Measurements from ENCODE around the gene SLAMF6. TPM values are rescaled to one million over a fixed set of nuclear protein-coding genes. Genes with fewer than 3 reads are reported as not detected.
"Not testable (repeated sequence)": the region's sequence is repeated elsewhere in the genome, so short reads cannot be mapped to it uniquely, and the experiment has no call there.

SLAMF6 gene
- total RNA-seq, 2 donors from 2014 or later = 24.8 to 38.0 TPM

GRCh38 chr1:160539684-160539989 is 16.6 kb upstream of the SLAMF6 start:
- peaks cover 43% of the 10 kb centered on the region for H3K4me1 Mint-ChIP-seq
- DNase-seq = no peak

GRCh38 chr1:160538985-160539651 is 16.1 kb upstream of the SLAMF6 start:
- Mint-ChIP-seq H3K4me1 (peaks cover 42% of the 10 kb centered on the region), H3K4me3 (peak overlapping the region; percentile 80), H3K27me3 (no peaks in the 10 kb centered on the region), H3K27ac (peak overlapping the region; percentile 98), H3K36me3 (ENCODE audit: low read depth) (no peaks in the 10 kb centered on the region)
- ATAC-seq (no peak), DNase-seq (no peak)
- no peaks in the 10 kb centered on the region for H3K9me3 ChIP-seq (ENCODE audit: control insufficient read depth, low read length, poor library complexity, severe bottlenecking)

More at GRCh38 chr1:160539684-160539989, 16.6 kb upstream of the SLAMF6 start:
- no peaks in the 10 kb centered on the region for H3K9me3 ChIP-seq (ENCODE audit: control insufficient read depth, low read length, poor library complexity, severe bottlenecking)
- H3K36me3 Mint-ChIP-seq (ENCODE audit: low read depth) = no peaks in the 10 kb centered on the region
- peak overlapping the region; percentile 98 for H3K27ac Mint-ChIP-seq
- no peak for ATAC-seq
- H3K4me3 Mint-ChIP-seq = peak overlapping the region; percentile 80
- no peaks in the 10 kb centered on the region for H3K27me3 Mint-ChIP-seq

- Mint-ChIP-seq H3K4me1 (peaks cover 39% of the 10 kb centered on the region), H3K36me3 (ENCODE audit: low read depth) (no peaks in the 10 kb centered on the region), H3K4me3 (no peak overlapping the region), H3K27ac (peak overlapping the region; percentile 98), H3K27me3 (no peaks in the 10 kb centered on the region)
- ATAC-seq = no peak
- DNase-seq = no peak
- no peaks in the 10 kb centered on the region for H3K9me3 ChIP-seq (ENCODE audit: control insufficient read depth, low read length, poor library complexity, severe bottlenecking)
Measured at GRCh38 chr1:160537714-160538665, 14.9 kb upstream of the SLAMF6 start.

GRCh38 chr1:160534823-160535605 is 12.0 kb upstream of the SLAMF6 start:
- Mint-ChIP-seq H3K27ac (no peak overlapping the region), H3K36me3 (ENCODE audit: low read depth) (no peaks in the 10 kb centered on the region), H3K4me3 (no peak overlapping the region), H3K27me3 (no peaks in the 10 kb centered on the region), H3K4me1 (peaks cover 13% of the 10 kb centered on the region)
- ATAC-seq = no peak
- DNase-seq = no peak
- no peaks in the 10 kb centered on the region for H3K9me3 ChIP-seq (ENCODE audit: control insufficient read depth, low read length, poor library complexity, severe bottlenecking)

- not testable (repeated sequence) for H3K27me3 Mint-ChIP-seq; H3K9me3 ChIP-seq (ENCODE audit: control insufficient read depth, low read length, poor library complexity, severe bottlenecking); ATAC-seq; H3K27ac Mint-ChIP-seq; DNase-seq; H3K4me3 Mint-ChIP-seq; H3K4me1 Mint-ChIP-seq; H3K36me3 Mint-ChIP-seq (ENCODE audit: low read depth)
Measured at GRCh38 chr1:160532557-160532813, 9.4 kb upstream of the SLAMF6 start.

GRCh38 chr1:160531809-160532556 is 8.9 kb upstream of the SLAMF6 start:
- not testable (repeated sequence) for DNase-seq, H3K4me3 Mint-ChIP-seq

GRCh38 chr1:160529401-160529952 is 6.4 kb upstream of the SLAMF6 start:
- H3K27ac Mint-ChIP-seq; H3K4me1 Mint-ChIP-seq; H3K36me3 Mint-ChIP-seq (ENCODE audit: low read depth); H3K27me3 Mint-ChIP-seq; ATAC-seq; H3K9me3 ChIP-seq (ENCODE audit: control insufficient read depth, low read length, poor library complexity, severe bottlenecking); DNase-seq; H3K4me3 Mint-ChIP-seq: not testable (repeated sequence)

More at GRCh38 chr1:160531809-160532556, 8.9 kb upstream of the SLAMF6 start:
- not testable (repeated sequence) for H3K4me1 Mint-ChIP-seq; H3K27me3 Mint-ChIP-seq; H3K36me3 Mint-ChIP-seq (ENCODE audit: low read depth); H3K9me3 ChIP-seq (ENCODE audit: control insufficient read depth, low read length, poor library complexity, severe bottlenecking); ATAC-seq; H3K27ac Mint-ChIP-seq

- not testable (repeated sequence) for DNase-seq; H3K36me3 Mint-ChIP-seq (ENCODE audit: low read depth); H3K9me3 ChIP-seq (ENCODE audit: control insufficient read depth, low read length, poor library complexity, severe bottlenecking); ATAC-seq; H3K27me3 Mint-ChIP-seq
- Mint-ChIP-seq H3K27ac (peak overlapping the region; percentile 32), H3K4me1 (peaks cover 42% of the 10 kb centered on the region), H3K4me3 (peak overlapping the region; percentile 7)
Measured at GRCh38 chr1:160523789-160524188, 734 bp upstream of the SLAMF6 start.

GRCh38 chr1:160522136-160522535 is 919 bp downstream of the SLAMF6 start:
- peak overlapping the region; percentile 94 for H3K4me3 Mint-ChIP-seq
- ATAC-seq (no peak), DNase-seq (no peak)
- no peaks in the 10 kb centered on the region for H3K27me3 Mint-ChIP-seq
- H3K36me3 Mint-ChIP-seq (ENCODE audit: low read depth) = peaks cover 2% of the 10 kb centered on the region
- no peaks in the 10 kb centered on the region for H3K9me3 ChIP-seq (ENCODE audit: control insufficient read depth, low read length, poor library complexity, severe bottlenecking)
- H3K4me1 Mint-ChIP-seq = peaks cover 50% of the 10 kb centered on the region
- peak overlapping the region; percentile 97 for H3K27ac Mint-ChIP-seq

GRCh38 chr1:160521554-160521953 is 1.5 kb downstream of the SLAMF6 start:
- no peaks in the 10 kb centered on the region for H3K9me3 ChIP-seq (ENCODE audit: control insufficient read depth, low read length, poor library complexity, severe bottlenecking)
- no peak for ATAC-seq
- peak overlapping the region; percentile 97 for H3K27ac Mint-ChIP-seq
- H3K27me3 Mint-ChIP-seq = no peaks in the 10 kb centered on the region
- peaks cover 2% of the 10 kb centered on the region for H3K36me3 Mint-ChIP-seq (ENCODE audit: low read depth)
- H3K4me1 Mint-ChIP-seq = peaks cover 56% of the 10 kb centered on the region
- no peak for DNase-seq
- peak overlapping the region; percentile 94 for H3K4me3 Mint-ChIP-seq

- Mint-ChIP-seq H3K27me3 (no peaks in the 10 kb centered on the region), H3K4me1 (peaks cover 61% of the 10 kb centered on the region), H3K27ac (peak overlapping the region; percentile 97), H3K36me3 (ENCODE audit: low read depth) (peaks cover 2% of the 10 kb centered on the region), H3K4me3 (peak overlapping the region; percentile 94)
- no peaks in the 10 kb centered on the region for H3K9me3 ChIP-seq (ENCODE audit: control insufficient read depth, low read length, poor library complexity, severe bottlenecking)
- peak; percentile 23 for ATAC-seq
- DNase-seq = no peak
Measured at GRCh38 chr1:160520999-160521398, 2.1 kb downstream of the SLAMF6 start.

- Mint-ChIP-seq H3K4me3 (peak overlapping the region; percentile 94), H3K4me1 (peaks cover 65% of the 10 kb centered on the region), H3K27me3 (no peaks in the 10 kb centered on the region), H3K36me3 (ENCODE audit: low read depth) (peaks cover 2% of the 10 kb centered on the region), H3K27ac (peak overlapping the region; percentile 97)
- no peaks in the 10 kb centered on the region for H3K9me3 ChIP-seq (ENCODE audit: control insufficient read depth, low read length, poor library complexity, severe bottlenecking)
- DNase-seq (no peak), ATAC-seq (no peak)
Measured at GRCh38 chr1:160520582-160520981, 2.5 kb downstream of the SLAMF6 start.
